H9 (cell line): Measurements from ENCODE around the gene DHRS1. TPM values are rescaled to one million over a fixed set of nuclear protein-coding genes. Genes with fewer than 3 reads are reported as not detected.

ENCODE experiments used
- DNase-seq: peaks from one replicate; pipeline ENCODE4 v3.0.0-alpha.2; 2017
- H2AFZ ChIP-seq: one replicate; pipeline ENCODE4 v1.6.1; 2013; ENCODE audit warnings: mild to moderate bottlenecking, low read length, control low read depth, moderate library complexity
- H2AK5ac ChIP-seq: 2 replicates; pipeline ENCODE4 v1.6.1; 2013; ENCODE audit warnings: low read length, control low read depth, mixed read lengths; ENCODE audit not compliant: insufficient read length
- H2BK120ac ChIP-seq: one replicate; pipeline ENCODE4 v1.6.1; 2013; ENCODE audit warnings: low read depth, mild to moderate bottlenecking, low read length, control low read depth, inconsistent platforms; ENCODE audit not compliant: poor library complexity, severe bottlenecking
- H2BK12ac ChIP-seq: 2 replicates; pipeline ENCODE4 v1.6.1; 2013; ENCODE audit warnings: low read length, control low read depth, mixed read lengths, low read depth; ENCODE audit not compliant: insufficient read length
- H2BK15ac ChIP-seq: 2 replicates; pipeline ENCODE4 v1.6.1; 2013; ENCODE audit warnings: low read depth, low read length, control low read depth
- H2BK20ac ChIP-seq: one replicate; pipeline ENCODE4 v1.6.1; 2013; ENCODE audit warnings: low read depth, mild to moderate bottlenecking, low read length, control low read depth, inconsistent platforms; ENCODE audit not compliant: poor library complexity, severe bottlenecking
- H2BK5ac ChIP-seq: 2 replicates; pipeline ENCODE4 v1.6.1; 2013; ENCODE audit warnings: low read length, control low read depth, mixed read lengths; ENCODE audit not compliant: insufficient read length
- H3K14ac ChIP-seq: 2 replicates; pipeline ENCODE4 v1.6.1; 2013; ENCODE audit warnings: low read length, control low read depth; ENCODE audit not compliant: insufficient read depth
- H3K18ac ChIP-seq: 2 replicates; pipeline ENCODE4 v1.6.1; 2013; ENCODE audit warnings: low read depth, mild to moderate bottlenecking, mixed read lengths, low read length, control low read depth; ENCODE audit not compliant: insufficient read length
- H3K23ac ChIP-seq: 2 replicates; pipeline ENCODE4 v1.6.1; 2013; ENCODE audit warnings: low read length, control low read depth, mixed read lengths, low read depth; ENCODE audit not compliant: insufficient read length
- H3K23me2 ChIP-seq: 2 replicates; pipeline ENCODE4 v1.6.1; 2013; ENCODE audit warnings: low read depth, mild to moderate bottlenecking, mixed read lengths, low read length, control low read depth; ENCODE audit not compliant: insufficient read length, poor library complexity, severe bottlenecking
- H3K27ac ChIP-seq: 2 replicates; pipeline ENCODE4 v1.5.1; 2013; ENCODE audit warnings: low read length, control low read depth, mixed read lengths, low read depth; ENCODE audit not compliant: insufficient read length
- H3K27me3 ChIP-seq: 2 replicates; pipeline ENCODE4 v1.6.1; 2013; ENCODE audit warnings: low read length, control low read depth, inconsistent platforms; ENCODE audit not compliant: insufficient read depth
- H3K4ac ChIP-seq: 2 replicates; pipeline ENCODE4 v1.6.1; 2013; ENCODE audit warnings: low read depth, mild to moderate bottlenecking, control low read depth, inconsistent platforms, low read length, moderate library complexity
- H3K4me1 ChIP-seq: 2 replicates; pipeline ENCODE4 v1.6.1; 2013; ENCODE audit warnings: low read length, control low read depth, inconsistent platforms; ENCODE audit not compliant: insufficient read depth
- H3K4me2 ChIP-seq: 2 replicates; pipeline ENCODE4 v1.6.1; 2013; ENCODE audit warnings: low read length, control low read depth, mixed read lengths; ENCODE audit not compliant: insufficient read length, insufficient read depth
- H3K56ac ChIP-seq: 2 replicates; pipeline ENCODE4 v1.6.1; 2013; ENCODE audit warnings: low read depth, mild to moderate bottlenecking, mixed read lengths, low read length, control low read depth; ENCODE audit not compliant: insufficient read length
- H3K79me1 ChIP-seq: 2 replicates; pipeline ENCODE4 v1.6.1; 2013; ENCODE audit warnings: low read depth, mild to moderate bottlenecking, moderate library complexity, low read length, control low read depth, inconsistent platforms; ENCODE audit not compliant: insufficient read depth, poor library complexity, severe bottlenecking
- H3K79me2 ChIP-seq: 2 replicates; pipeline ENCODE4 v1.6.1; 2013; ENCODE audit warnings: low read length, control low read depth, inconsistent platforms; ENCODE audit not compliant: insufficient read depth
- H3K9ac ChIP-seq: 2 replicates; pipeline ENCODE4 v1.6.1; 2013; ENCODE audit warnings: low read length, control low read depth, mixed read lengths; ENCODE audit not compliant: insufficient read length; ENCODE audit errors: extremely low read depth
- H3K9me3 ChIP-seq: one replicate; pipeline ENCODE4 v1.6.1; 2013; ENCODE audit warnings: low read depth, low read length, inconsistent platforms; ENCODE audit not compliant: control insufficient read depth
- H3T11ph ChIP-seq: one replicate; pipeline ENCODE4 v1.6.1; 2013; ENCODE audit warnings: mild to moderate bottlenecking, low read length, control low read depth, inconsistent platforms
- H4K20me1 ChIP-seq: one replicate; pipeline ENCODE4 v1.6.1; 2013; ENCODE audit not compliant: control insufficient read depth, insufficient read length, insufficient read depth
- H4K5ac ChIP-seq: 2 replicates; pipeline ENCODE4 v1.6.1; 2013; ENCODE audit warnings: low read depth, mild to moderate bottlenecking, mixed read lengths, low read length, control low read depth; ENCODE audit not compliant: insufficient read length
- H4K8ac ChIP-seq: replicated peaks from 2 replicates; pipeline ENCODE4 v1.6.1; 2013; ENCODE audit warnings: low read length, control low read depth, mixed read lengths, low read depth; ENCODE audit not compliant: insufficient read length
- H4K91ac ChIP-seq: 2 replicates; pipeline ENCODE4 v1.6.1; 2013; ENCODE audit warnings: low read depth, mild to moderate bottlenecking, moderate library complexity, mixed read lengths, low read length, control low read depth; ENCODE audit not compliant: insufficient read length
- H3K27ac Mint-ChIP-seq, 3 experiments: 2 replicates in 2 of 3; 3 replicates in 1 of 3; pipeline ENCODE4 v1.8.0; 2020 to 2021; ENCODE audit warnings: mixed read lengths in 3 of 3, mild to moderate bottlenecking in 1 of 3, moderate library complexity in 1 of 3
- H3K27me3 Mint-ChIP-seq: 2 replicates; pipeline ENCODE4 v1.8.0; 2021; ENCODE audit warnings: low read depth, mild to moderate bottlenecking, moderate library complexity, mixed read lengths
- H3K36me3 Mint-ChIP-seq, 3 experiments: 2 replicates in 2 of 3; 3 replicates in 1 of 3; pipeline ENCODE4 v1.8.0; 2020 to 2021; ENCODE audit warnings: low read depth in 3 of 3, mixed read lengths in 3 of 3; ENCODE audit not compliant: insufficient read depth in 1 of 3
- H3K4me1 Mint-ChIP-seq, 2 experiments: 2 replicates each; pipeline ENCODE4 v1.8.0; 2020; ENCODE audit warnings: mixed read lengths in 2 of 2
- H3K4me3 Mint-ChIP-seq, 2 experiments: 2 replicates in 1 of 2; 3 replicates in 1 of 2; pipeline ENCODE4 v1.8.0; 2020 to 2021; ENCODE audit warnings: mild to moderate bottlenecking in 2 of 2, mixed read lengths in 2 of 2, moderate library complexity in 1 of 2
- H3K9me3 Mint-ChIP-seq, 2 experiments: 2 replicates in 1 of 2; 3 replicates in 1 of 2; pipeline ENCODE4 v1.8.0; 2020; ENCODE audit warnings: mild to moderate bottlenecking in 2 of 2, mixed read lengths in 2 of 2, moderate library complexity in 1 of 2
- WGBS: extraction: QIAGEN DNeasy Blood & Tissue Kit; methylation state at CpG from one replicate; pipeline ENCODE4 v1.1.7; 2013; ENCODE audit warnings: missing lambda C conversion rate, low lambda C conversion rate, mixed read lengths; ENCODE audit not compliant: insufficient read length; ENCODE audit errors: extremely low coverage; 5-methylcytosine and 5-hydroxymethylcytosine counted together
- total RNA-seq: library from RNA; stranded (reverse); gene quantifications from 2 replicates; pipeline ENCODE4 v1.2.1, GENCODE V29; 2021
- TF ChIP-seq, protein P1 (sequence below): fragments of 200-600 bp; sonication (generic); conservative IDR thresholded peaks from 3 replicates; pipeline ENCODE4 v1.8.0; 2021; ENCODE audit warnings: antibody characterized with exemption, mild to moderate bottlenecking

The DHRS1 gene
- total RNA-seq, 1 experiment from 2014 or later, result 19.1 TPM

DNA sequence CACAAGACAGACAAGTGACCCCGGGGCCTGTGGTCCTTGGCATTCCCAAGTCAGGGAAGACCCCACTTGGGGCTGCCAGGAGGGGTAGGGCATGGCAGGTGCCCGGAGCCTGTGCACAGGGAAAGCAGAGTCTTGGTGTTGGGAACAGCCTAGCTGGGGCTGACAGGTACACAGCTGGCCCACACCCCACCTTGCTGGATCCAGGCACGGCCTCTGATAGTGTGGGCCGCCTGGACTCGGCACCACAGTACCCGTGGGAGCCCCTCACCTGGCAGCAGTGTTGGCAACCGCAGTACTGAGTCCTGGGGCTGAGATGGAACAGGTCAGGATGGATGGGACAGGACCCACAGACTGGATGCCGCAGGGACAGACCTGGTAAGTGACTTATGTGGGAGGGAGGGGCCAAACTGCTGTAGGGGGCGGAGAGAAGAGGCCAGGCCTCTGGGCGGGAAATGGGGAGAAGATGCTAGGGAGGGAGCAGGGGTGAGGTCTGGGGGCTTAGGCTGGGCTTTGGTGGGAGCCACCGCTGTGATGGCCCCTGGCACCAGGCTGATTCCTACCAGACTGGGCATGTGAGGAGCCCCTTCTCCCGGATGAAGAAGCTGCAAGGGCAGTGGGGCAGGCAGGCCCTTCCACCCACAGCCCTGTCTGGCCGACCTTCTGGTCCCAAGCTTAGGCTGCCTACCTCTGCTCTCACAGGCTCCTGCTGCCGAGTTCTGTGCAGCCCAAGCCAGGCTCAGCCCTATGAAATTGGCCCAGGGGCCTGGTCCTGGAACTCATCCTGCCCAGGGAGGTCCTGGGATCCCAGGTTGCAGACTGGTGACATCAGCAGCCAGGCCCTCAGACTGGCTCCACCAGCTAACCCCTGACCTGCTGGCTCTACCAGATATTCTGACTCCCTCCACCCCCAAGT, 36.5 kb downstream of the DHRS1 start, which contains the start of gene TGM1:
Gene TGM1 (minus strand): TSS at position 357 of the 913 bp plus-strand sequence. CDS start 825 bp downstream, outside the sequence.
- DNase-seq, result no peak
- no peak within 1 kb of the TSS for H3K4me3 Mint-ChIP-seq
- H3K4me1 Mint-ChIP-seq, result no peaks in the 10 kb centered on the region; a peak in 2 of 4 replicates
- H3K18ac ChIP-seq, result no peak within 1 kb of the TSS
- H2BK15ac ChIP-seq, result no peak within 1 kb of the TSS
- no peaks in the 10 kb centered on the region for H4K20me1 ChIP-seq
- H3K9ac ChIP-seq, result no peak within 1 kb of the TSS
- no peak within 1 kb of the TSS for H2BK20ac ChIP-seq
- peaks cover 3 to 17% (median 14%) of the 10 kb centered on the region in 3 experiments; a peak in 5 of 7 replicates for H3K36me3 Mint-ChIP-seq
- H2BK120ac ChIP-seq, result no peak within 1 kb of the TSS
- no peaks in the 10 kb centered on the region for H3K79me2 ChIP-seq
- H3K27me3 ChIP-seq, result no peaks in the 10 kb centered on the region
- H3K4ac ChIP-seq, result no peak within 1 kb of the TSS
- H3K27me3 Mint-ChIP-seq, result no peaks in the 10 kb centered on the region; the same call in 1 of the 2 replicates
- no CpG with 5 or more reads among the region's 14 CpGs for WGBS
- no peak within 1 kb of the TSS for H3T11ph ChIP-seq
- TF ChIP-seq, protein P1, sequence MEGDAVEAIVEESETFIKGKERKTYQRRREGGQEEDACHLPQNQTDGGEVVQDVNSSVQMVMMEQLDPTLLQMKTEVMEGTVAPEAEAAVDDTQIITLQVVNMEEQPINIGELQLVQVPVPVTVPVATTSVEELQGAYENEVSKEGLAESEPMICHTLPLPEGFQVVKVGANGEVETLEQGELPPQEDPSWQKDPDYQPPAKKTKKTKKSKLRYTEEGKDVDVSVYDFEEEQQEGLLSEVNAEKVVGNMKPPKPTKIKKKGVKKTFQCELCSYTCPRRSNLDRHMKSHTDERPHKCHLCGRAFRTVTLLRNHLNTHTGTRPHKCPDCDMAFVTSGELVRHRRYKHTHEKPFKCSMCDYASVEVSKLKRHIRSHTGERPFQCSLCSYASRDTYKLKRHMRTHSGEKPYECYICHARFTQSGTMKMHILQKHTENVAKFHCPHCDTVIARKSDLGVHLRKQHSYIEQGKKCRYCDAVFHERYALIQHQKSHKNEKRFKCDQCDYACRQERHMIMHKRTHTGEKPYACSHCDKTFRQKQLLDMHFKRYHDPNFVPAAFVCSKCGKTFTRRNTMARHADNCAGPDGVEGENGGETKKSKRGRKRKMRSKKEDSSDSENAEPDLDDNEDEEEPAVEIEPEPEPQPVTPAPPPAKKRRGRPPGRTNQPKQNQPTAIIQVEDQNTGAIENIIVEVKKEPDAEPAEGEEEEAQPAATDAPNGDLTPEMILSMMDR, result no peak
- no peaks in the 10 kb centered on the region for H3K23me2 ChIP-seq
- no peak within 1 kb of the TSS for H2AK5ac ChIP-seq
- no peaks in the 10 kb centered on the region for H3K9me3 ChIP-seq
- no peak within 1 kb of the TSS for H3K56ac ChIP-seq
- no peak within 1 kb of the TSS for H3K27ac ChIP-seq
- H3K27ac Mint-ChIP-seq, result peak within 1 kb of the TSS in 1 of 3 experiments; percentile 36; a peak in 3 of 7 replicates
- H3K14ac ChIP-seq, result no peak within 1 kb of the TSS; the same call in 1 of the 2 replicates
- no peak within 1 kb of the TSS for H4K8ac ChIP-seq
- H2BK12ac ChIP-seq, result no peak within 1 kb of the TSS
- no peak within 1 kb of the TSS for H4K91ac ChIP-seq
- no peak within 1 kb of the TSS for H4K5ac ChIP-seq
- no peaks in the 10 kb centered on the region for H3K79me1 ChIP-seq
- H3K23ac ChIP-seq, result no peak within 1 kb of the TSS
- no peaks in the 10 kb centered on the region for H3K9me3 Mint-ChIP-seq
- no peaks in the 10 kb centered on the region for H3K4me1 ChIP-seq
- H2AFZ ChIP-seq, result no peak within 1 kb of the TSS
- no peak within 1 kb of the TSS for H3K4me2 ChIP-seq
- no peak within 1 kb of the TSS for H2BK5ac ChIP-seq
